Measurements from ENCODE around the gene SETD1B.

Gene SETD1B

DNA sequence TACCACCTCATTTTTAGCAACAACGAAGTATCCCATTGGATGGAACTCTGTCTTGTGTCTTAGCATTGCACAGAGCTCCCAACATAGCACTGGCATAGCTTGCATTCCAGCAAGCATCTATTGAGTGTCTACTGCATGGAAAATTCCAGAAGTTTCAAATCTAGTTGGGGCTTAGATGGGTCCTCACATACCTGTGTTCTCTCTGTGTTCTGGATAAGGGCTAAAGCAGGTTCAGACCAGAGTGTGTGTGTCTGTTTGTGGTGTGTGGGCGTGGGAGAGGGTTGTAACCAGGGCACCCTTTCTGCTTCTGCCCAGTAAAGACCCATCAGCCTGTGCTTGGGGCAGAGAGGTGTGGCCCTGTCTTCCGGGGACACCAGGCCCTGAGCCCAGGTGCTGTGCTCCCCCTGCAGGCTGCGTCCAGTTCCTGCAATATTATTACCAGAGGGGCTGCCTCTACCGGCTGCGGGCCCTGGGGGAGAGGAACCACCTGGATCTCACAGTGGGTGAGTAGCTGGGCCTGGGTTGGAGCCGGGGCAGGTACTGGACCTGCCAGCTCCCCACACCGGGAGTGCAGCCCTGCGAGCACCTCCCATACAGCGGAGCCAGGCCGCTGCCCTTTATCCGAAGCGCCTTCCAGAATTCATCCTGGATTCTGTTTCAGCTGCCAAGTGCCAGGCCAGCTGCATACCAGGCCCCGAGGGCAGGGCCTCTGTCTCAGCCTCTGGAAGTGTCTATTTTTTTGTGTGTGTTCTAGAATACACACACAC lies 30.6 kb upstream of the SETD1B start:
- H3K9me2 ChIP-seq (replicated peaks; ENCODE audit: low read depth, low read length): no peaks in the 10 kb centered on the region
- no peaks in the 10 kb centered on the region for H4K20me1 ChIP-seq (ENCODE audit: insufficient read depth, low read length, poor library complexity, severe bottlenecking)
- H3K36me3 ChIP-seq (ENCODE audit: insufficient read depth, low read length): peaks cover 8% of the 10 kb centered on the region; the same call in 1 of the 2 replicates
- peak overlapping the region; percentile 21 for H3K9ac ChIP-seq (ENCODE audit: low read depth, low read length, poor library complexity, severe bottlenecking)
- no peaks in the 10 kb centered on the region for H3K9me3 ChIP-seq (ENCODE audit: insufficient read depth, low read depth, low read length)
- no peak overlapping the region for H3K4me2 ChIP-seq (ENCODE audit: low read depth, low read length, poor library complexity, severe bottlenecking)
- H2AFZ ChIP-seq (ENCODE audit: low read length): peak overlapping the region; percentile 18; the same call in 1 of the 2 replicates
- H3K4me3 ChIP-seq (ENCODE audit: low read length, poor library complexity, severe bottlenecking): no peak overlapping the region
- no peaks in the 10 kb centered on the region for H3K79me2 ChIP-seq (ENCODE audit: insufficient read depth, low read length)
- no peaks in the 10 kb centered on the region for H3K27me3 ChIP-seq (ENCODE audit: insufficient read depth, low read length, poor library complexity, severe bottlenecking)
- H3F3A ChIP-seq (ENCODE audit: low read depth): no peaks in the 10 kb centered on the region
- TF ChIP-seq, protein P1, sequence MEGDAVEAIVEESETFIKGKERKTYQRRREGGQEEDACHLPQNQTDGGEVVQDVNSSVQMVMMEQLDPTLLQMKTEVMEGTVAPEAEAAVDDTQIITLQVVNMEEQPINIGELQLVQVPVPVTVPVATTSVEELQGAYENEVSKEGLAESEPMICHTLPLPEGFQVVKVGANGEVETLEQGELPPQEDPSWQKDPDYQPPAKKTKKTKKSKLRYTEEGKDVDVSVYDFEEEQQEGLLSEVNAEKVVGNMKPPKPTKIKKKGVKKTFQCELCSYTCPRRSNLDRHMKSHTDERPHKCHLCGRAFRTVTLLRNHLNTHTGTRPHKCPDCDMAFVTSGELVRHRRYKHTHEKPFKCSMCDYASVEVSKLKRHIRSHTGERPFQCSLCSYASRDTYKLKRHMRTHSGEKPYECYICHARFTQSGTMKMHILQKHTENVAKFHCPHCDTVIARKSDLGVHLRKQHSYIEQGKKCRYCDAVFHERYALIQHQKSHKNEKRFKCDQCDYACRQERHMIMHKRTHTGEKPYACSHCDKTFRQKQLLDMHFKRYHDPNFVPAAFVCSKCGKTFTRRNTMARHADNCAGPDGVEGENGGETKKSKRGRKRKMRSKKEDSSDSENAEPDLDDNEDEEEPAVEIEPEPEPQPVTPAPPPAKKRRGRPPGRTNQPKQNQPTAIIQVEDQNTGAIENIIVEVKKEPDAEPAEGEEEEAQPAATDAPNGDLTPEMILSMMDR (conservative IDR thresholded peaks at IDR 0.05; ENCODE audit: low read length): peak; percentile 97
- TF ChIP-seq EZH2phosphoT487 (IDR thresholded peaks at IDR 0.05; ENCODE audit: borderline replicate concordance): no peak
- H3K4me1 ChIP-seq (ENCODE audit: insufficient read depth, low read length, poor library complexity, severe bottlenecking): peaks cover 13% of the 10 kb centered on the region

DNA sequence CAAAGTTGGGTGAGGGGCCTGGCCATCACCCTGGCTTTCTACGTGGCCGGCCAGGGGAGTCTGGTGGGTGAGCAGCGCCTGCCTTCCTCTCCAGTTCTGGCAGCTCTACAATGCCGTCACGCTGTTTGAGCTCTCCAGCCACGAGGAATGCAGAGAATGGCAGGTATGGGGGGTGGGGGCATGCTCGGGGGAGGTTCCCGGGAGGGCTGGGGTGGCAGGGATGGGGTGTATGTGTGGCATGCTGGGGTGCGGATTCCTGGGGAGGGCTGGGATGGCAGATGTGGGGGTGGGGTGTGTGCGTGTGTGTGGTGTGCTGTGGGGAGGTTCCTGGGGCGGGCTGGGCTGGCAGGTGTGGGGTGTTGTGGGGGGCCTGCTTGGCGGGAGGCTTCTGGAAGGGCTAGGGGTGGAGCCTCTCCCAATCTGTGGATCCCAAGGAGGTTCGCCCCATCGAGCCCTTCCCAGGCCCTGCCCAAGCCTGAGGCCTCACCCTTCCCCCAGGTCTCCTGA lies 28.8 kb upstream of the SETD1B start:
- Histone ChIP-seq H3K4me3 (ENCODE audit: low read length, poor library complexity, severe bottlenecking) (no peak overlapping the region), H3K9me3 (ENCODE audit: insufficient read depth, low read depth, low read length) (no peaks in the 10 kb centered on the region), H3K4me1 (ENCODE audit: insufficient read depth, low read length, poor library complexity, severe bottlenecking) (peaks cover 13% of the 10 kb centered on the region), H3K36me3 (ENCODE audit: insufficient read depth, low read length) (peaks cover 25% of the 10 kb centered on the region; the same call in 1 of the 2 replicates), H3K9ac (ENCODE audit: low read depth, low read length, poor library complexity, severe bottlenecking) (no peak overlapping the region), H3F3A (ENCODE audit: low read depth) (no peaks in the 10 kb centered on the region), H3K79me2 (ENCODE audit: insufficient read depth, low read length) (no peaks in the 10 kb centered on the region), H3K4me2 (ENCODE audit: low read depth, low read length, poor library complexity, severe bottlenecking) (no peak overlapping the region), H3K9me2 (replicated peaks; ENCODE audit: low read depth, low read length) (no peaks in the 10 kb centered on the region), H3K27me3 (ENCODE audit: insufficient read depth, low read length, poor library complexity, severe bottlenecking) (no peaks in the 10 kb centered on the region), H4K20me1 (ENCODE audit: insufficient read depth, low read length, poor library complexity, severe bottlenecking) (no peaks in the 10 kb centered on the region), H2AFZ (ENCODE audit: low read length) (no peak overlapping the region)
- TF ChIP-seq EZH2phosphoT487 (IDR thresholded peaks at IDR 0.05; ENCODE audit: borderline replicate concordance): no peak
- TF ChIP-seq, protein P1 (conservative IDR thresholded peaks at IDR 0.05; ENCODE audit: low read length): no peak

- H3K9ac ChIP-seq (ENCODE audit: low read depth, low read length, poor library complexity, severe bottlenecking): no peak overlapping the region
These were observed 28.3 kb upstream of the SETD1B start for GRCh38 chr12:121775501-121775900.

More at GRCh38 chr12:121775501-121775900, 28.3 kb upstream of the SETD1B start:
- Histone ChIP-seq H3K27me3 (ENCODE audit: insufficient read depth, low read length, poor library complexity, severe bottlenecking) (no peaks in the 10 kb centered on the region), H4K20me1 (ENCODE audit: insufficient read depth, low read length, poor library complexity, severe bottlenecking) (peaks cover 3% of the 10 kb centered on the region), H3K79me2 (ENCODE audit: insufficient read depth, low read length) (no peaks in the 10 kb centered on the region), H3K4me2 (ENCODE audit: low read depth, low read length, poor library complexity, severe bottlenecking) (no peak overlapping the region), H3K4me1 (ENCODE audit: insufficient read depth, low read length, poor library complexity, severe bottlenecking) (peaks cover 13% of the 10 kb centered on the region), H2AFZ (ENCODE audit: low read length) (no peak overlapping the region), H3K9me2 (replicated peaks; ENCODE audit: low read depth, low read length) (no peaks in the 10 kb centered on the region), H3K4me3 (ENCODE audit: low read length, poor library complexity, severe bottlenecking) (no peak overlapping the region), H3K36me3 (ENCODE audit: insufficient read depth, low read length) (peaks cover 30% of the 10 kb centered on the region; the same call in 1 of the 2 replicates), H3F3A (ENCODE audit: low read depth) (no peaks in the 10 kb centered on the region), H3K9me3 (ENCODE audit: insufficient read depth, low read depth, low read length) (no peaks in the 10 kb centered on the region)
- no peak for TF ChIP-seq EZH2phosphoT487 (IDR thresholded peaks at IDR 0.05; ENCODE audit: borderline replicate concordance)
- TF ChIP-seq, protein P1 (conservative IDR thresholded peaks at IDR 0.05; ENCODE audit: low read length): no peak
